ENCODE data around the gene TMEM79. TPM values are rescaled to one million over a fixed set of nuclear protein-coding genes. Genes with fewer than 3 reads are reported as not detected.

The TMEM79 gene
- total RNA-seq, 4 donors from 2014 or later = 1.7 to 4.5 (median 3.1) TPM

GRCh38 chr1:156260896-156261295 lies 23.2 kb upstream of the TMEM79 start:
- Histone ChIP-seq H3K9me3 (no peaks in the 10 kb centered on the region), H3K27ac (peak overlapping the region in 2 of 4 donors; percentile 43 to 56), H3K4me3 (no peak overlapping the region), H3K27me3 (no peaks in the 10 kb centered on the region), H3K4me1 (peaks cover 0 to 15% (median 0%) of the 10 kb centered on the region in 4 donors), H3K36me3 (peaks cover 10 to 100% (median 40%) of the 10 kb centered on the region in 3 donors)
- WGBS, 2 donors = 62 to 69% methylated on average over 2 of the region's 2 CpGs
- DNase-seq (ENCODE audit: low spot score in 2 of 2) = no peak
- no peak for TF ChIP-seq POLR2A (IDR thresholded peaks at IDR 0.05)
- TF ChIP-seq EP300 (IDR thresholded peaks at IDR 0.05) = no peak
- TF ChIP-seq, protein P1, sequence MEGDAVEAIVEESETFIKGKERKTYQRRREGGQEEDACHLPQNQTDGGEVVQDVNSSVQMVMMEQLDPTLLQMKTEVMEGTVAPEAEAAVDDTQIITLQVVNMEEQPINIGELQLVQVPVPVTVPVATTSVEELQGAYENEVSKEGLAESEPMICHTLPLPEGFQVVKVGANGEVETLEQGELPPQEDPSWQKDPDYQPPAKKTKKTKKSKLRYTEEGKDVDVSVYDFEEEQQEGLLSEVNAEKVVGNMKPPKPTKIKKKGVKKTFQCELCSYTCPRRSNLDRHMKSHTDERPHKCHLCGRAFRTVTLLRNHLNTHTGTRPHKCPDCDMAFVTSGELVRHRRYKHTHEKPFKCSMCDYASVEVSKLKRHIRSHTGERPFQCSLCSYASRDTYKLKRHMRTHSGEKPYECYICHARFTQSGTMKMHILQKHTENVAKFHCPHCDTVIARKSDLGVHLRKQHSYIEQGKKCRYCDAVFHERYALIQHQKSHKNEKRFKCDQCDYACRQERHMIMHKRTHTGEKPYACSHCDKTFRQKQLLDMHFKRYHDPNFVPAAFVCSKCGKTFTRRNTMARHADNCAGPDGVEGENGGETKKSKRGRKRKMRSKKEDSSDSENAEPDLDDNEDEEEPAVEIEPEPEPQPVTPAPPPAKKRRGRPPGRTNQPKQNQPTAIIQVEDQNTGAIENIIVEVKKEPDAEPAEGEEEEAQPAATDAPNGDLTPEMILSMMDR (IDR thresholded peaks at IDR 0.05) = no peak

DNA sequence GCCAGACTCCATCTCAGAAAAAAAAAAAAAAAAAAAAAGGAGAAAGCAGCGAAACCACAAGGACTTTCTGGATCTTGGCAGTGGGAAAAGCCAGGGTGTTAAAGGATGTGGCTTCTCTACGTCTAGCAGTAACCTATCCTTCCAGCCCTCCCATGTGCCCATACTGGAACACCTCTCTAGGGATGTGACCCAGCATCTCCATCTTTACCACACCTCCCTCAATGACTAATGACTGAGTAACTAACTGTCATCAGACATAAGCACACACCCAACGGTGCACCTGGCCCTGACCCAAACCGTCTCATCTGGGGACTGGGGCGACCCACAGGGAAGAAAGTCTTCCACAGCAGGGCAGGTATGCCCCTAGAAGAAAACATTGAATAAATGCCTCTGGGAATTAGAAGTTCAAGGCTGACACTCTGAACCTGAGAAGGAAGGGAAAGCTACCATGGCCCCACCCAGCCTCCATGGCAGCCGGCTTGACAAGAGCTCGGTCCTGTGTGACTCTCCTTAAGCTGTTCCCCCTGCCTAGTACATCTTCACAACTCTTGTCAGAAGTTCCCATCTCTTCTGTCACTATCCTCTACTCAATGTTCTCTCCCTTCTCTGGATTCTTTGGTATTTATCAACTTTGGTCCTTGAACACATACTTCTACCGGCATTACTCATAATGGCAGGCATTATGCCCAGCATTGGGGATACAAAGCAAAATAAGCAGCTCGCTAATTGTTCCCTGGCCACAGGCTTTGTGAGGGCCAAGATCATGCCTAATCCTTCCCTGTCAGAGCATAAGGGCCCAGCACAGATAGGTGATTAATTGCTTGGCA lies 21.5 kb upstream of the TMEM79 start:
- no peaks in the 10 kb centered on the region for H3K27me3 ChIP-seq
- no peak for TF ChIP-seq EP300 (IDR thresholded peaks at IDR 0.05)
- WGBS, 2 donors = 78 to 80% methylated on average over 9 of the region's 9 CpGs
- H3K4me1 ChIP-seq = peaks cover 0 to 15% (median 0%) of the 10 kb centered on the region in 4 donors
- no peak overlapping the region for H3K4me3 ChIP-seq
- no peaks in the 10 kb centered on the region for H3K9me3 ChIP-seq
- DNase-seq (ENCODE audit: low spot score in 2 of 2) = no peak
- peaks cover 10 to 100% (median 57%) of the 10 kb centered on the region in 3 donors for H3K36me3 ChIP-seq
- H3K27ac ChIP-seq = no peak overlapping the region

DNA sequence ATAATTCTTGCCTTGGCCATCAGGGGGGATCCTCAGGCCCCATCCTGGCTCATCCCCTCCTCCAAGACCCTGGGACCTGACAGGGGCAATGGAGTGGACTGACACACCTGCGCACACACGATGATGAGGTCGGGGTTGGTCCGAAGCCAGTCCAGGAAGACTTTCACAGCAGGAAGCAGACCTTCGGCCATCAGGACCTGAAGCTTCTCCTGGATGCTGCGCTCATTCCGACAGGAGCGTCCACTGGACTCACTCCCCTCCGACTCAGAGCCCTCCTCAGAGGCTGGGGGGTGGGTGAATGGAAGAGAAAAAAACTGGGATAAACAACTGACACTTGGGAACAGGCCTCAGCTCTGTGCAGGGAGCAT lies 20.9 kb upstream of the TMEM79 start:
- Histone ChIP-seq H3K36me3 (peaks cover 10 to 100% (median 53%) of the 10 kb centered on the region in 3 donors), H3K27me3 (no peaks in the 10 kb centered on the region), H3K9me3 (no peaks in the 10 kb centered on the region), H3K27ac (no peak overlapping the region), H3K4me3 (no peak overlapping the region), H3K4me1 (peaks cover 0 to 15% (median 0%) of the 10 kb centered on the region in 4 donors)
- WGBS, 2 donors = 93 to 94% methylated on average over 9 of the region's 9 CpGs
- TF ChIP-seq POLR2A (IDR thresholded peaks at IDR 0.05) (no peak), EP300 (IDR thresholded peaks at IDR 0.05) (no peak)
- TF ChIP-seq, protein P1 (IDR thresholded peaks at IDR 0.05) = no peak
- no peak for DNase-seq (ENCODE audit: low spot score in 2 of 2)

- Histone ChIP-seq H3K27me3 (no peaks in the 10 kb centered on the region), H3K9me3 (no peaks in the 10 kb centered on the region), H3K4me3 (no peak overlapping the region), H3K36me3 (peaks cover 4 to 100% (median 34%) of the 10 kb centered on the region in 3 donors), H3K27ac (no peak overlapping the region), H3K4me1 (peaks cover 0 to 8% (median 0%) of the 10 kb centered on the region in 4 donors)
- DNase-seq (ENCODE audit: low spot score in 2 of 2) = no peak
- TF ChIP-seq POLR2A (IDR thresholded peaks at IDR 0.05) (no peak), EP300 (IDR thresholded peaks at IDR 0.05) (no peak)
- TF ChIP-seq, protein P1 (IDR thresholded peaks at IDR 0.05) = no peak
- WGBS, 2 donors = 89% methylated on average over 13 of the region's 13 CpGs
Observed at GRCh38 chr1:156266051-156266450, 18.1 kb upstream of the TMEM79 start.

DNA sequence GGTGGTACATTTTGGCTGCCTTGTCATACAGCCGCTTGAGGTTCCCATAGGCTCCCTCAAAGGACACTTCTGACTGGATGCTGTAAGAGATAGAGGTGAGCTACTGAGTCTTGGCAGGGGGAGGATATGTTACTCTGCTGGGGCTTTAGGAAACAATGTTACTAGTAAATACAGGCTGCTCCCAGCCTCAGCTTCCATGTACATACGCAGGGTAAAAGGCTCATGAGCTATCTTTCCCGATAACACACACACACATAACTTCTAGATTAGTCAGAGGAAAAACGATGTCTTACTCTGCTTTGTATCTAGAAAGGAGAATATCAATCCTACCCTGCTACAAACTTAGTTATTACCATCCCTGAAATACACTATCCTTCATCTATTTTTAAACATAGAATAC lies 15.8 kb upstream of the TMEM79 start:
- Histone ChIP-seq H3K36me3 (peaks cover 6 to 100% (median 43%) of the 10 kb centered on the region in 3 donors), H3K27ac (no peak overlapping the region), H3K27me3 (no peaks in the 10 kb centered on the region), H3K4me3 (no peak overlapping the region), H3K9me3 (no peaks in the 10 kb centered on the region), H3K4me1 (no peaks in the 10 kb centered on the region)
- WGBS, 2 donors = 86 to 92% methylated on average over 4 of the region's 4 CpGs
- DNase-seq (ENCODE audit: low spot score in 2 of 2) = no peak
- TF ChIP-seq EP300 (IDR thresholded peaks at IDR 0.05) (no peak), POLR2A (IDR thresholded peaks at IDR 0.05) (no peak)
- TF ChIP-seq, protein P1 (IDR thresholded peaks at IDR 0.05) = no peak
